ENCODE measurements around the gene HMGCS2. TPM values are rescaled to one million over a fixed set of nuclear protein-coding genes. Genes with fewer than 3 reads are reported as not detected.

The HMGCS2 gene
- total and polyA plus RNA-seq, 2 experiments from 2014 or later: not detected

DNA sequence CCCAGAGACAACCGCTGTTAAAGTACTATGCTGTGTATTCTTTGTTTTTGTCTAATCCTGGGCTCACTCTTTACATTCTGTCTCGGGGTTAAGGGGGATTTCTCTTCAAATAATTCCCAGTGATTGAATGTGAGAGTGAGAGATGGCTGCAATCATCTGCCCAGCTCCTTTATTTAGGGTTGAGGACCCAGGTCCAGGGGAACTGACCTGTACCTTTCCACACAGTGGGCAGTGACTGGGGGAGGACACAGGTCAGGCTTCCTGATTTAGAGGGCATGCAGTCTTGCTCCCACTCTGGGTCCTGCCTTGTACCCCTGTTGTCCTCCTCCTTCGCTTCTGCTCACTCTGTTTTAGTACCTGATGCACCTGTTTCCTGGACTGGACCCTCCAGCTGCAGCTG, 35.0 kb downstream of the HMGCS2 start:
- Histone ChIP-seq H2AFZ (no peak overlapping the region), H3K27me3 (replicated peaks; ENCODE audit: insufficient read depth) (no peaks in the 10 kb centered on the region), H3K4me1 (ENCODE audit: insufficient read depth) (no peaks in the 10 kb centered on the region), H3K27ac (no peak overlapping the region), H4K20me1 (ENCODE audit: insufficient read depth) (0 out of 2 replicates have a peak, but pooled peaks cover 3% of the 10 kb centered on the region), H3K9ac (no peak overlapping the region), H3K36me3 (ENCODE audit: low read depth) (peaks cover 49% of the 10 kb centered on the region), H3K4me2 (ENCODE audit: unreplicated experiment) (no peak overlapping the region), H3K9me2 (ENCODE audit: insufficient read depth) (no peaks in the 10 kb centered on the region), H3K79me2 (ENCODE audit: insufficient read depth) (no peaks in the 10 kb centered on the region), H3F3A (ENCODE audit: insufficient read depth) (no peaks in the 10 kb centered on the region), H3K4me3 (no peak overlapping the region), H3K9me3 (ENCODE audit: low read depth) (no peaks in the 10 kb centered on the region)
- DNase-seq: no peak
- in situ Hi-C loops (cut with MboI): no loop called here
- 96 to 98% methylated on average over 3 of the region's 3 CpGs for WGBS, 2 experiments (ENCODE audit: low coverage in 1 of 2, low lambda C conversion rate in 2 of 2, missing lambda C conversion rate in 2 of 2)
- TF ChIP-seq EZH2phosphoT487 (IDR thresholded peaks at IDR 0.05; ENCODE audit: insufficient read depth, low read depth): no peak
- no peak for TF ChIP-seq EZH2 (IDR thresholded peaks at IDR 0.05; ENCODE audit: insufficient read depth, poor library complexity, severe bottlenecking)

DNA sequence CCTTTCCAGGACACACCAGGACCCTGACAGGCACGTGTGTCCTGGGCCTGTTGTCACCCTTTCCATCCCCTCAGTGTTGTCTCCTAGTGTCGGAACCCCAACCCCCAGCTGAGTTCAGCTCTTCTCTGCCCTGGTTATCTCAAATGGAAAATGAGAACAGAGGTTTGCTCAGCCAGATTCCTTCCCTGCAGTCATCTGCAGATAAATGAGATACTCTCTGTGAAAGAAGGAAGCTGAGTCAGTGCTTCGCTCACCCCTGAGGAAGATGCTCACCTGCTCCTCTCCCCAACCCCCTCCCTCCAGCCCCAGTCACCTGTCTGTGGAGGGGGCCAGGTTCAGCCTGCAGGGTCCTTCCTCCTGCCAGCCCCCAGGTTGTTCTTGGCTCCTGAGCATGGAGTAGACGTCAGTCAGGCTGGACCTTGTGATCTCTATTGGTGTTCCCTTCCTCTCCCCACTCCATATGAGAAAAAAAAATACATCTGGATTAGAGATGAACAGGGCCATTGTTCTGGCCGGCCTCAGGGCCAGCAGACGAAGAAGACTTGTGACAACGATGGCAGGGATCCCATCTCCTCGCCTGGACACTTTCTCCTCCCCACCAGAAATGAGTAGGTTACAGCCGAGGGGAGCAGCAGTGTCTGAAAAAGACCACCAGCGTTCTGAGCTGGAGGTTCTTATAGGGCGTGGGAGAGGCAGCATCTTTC, 36.1 kb downstream of the HMGCS2 start:
- Histone ChIP-seq H3F3A (ENCODE audit: insufficient read depth) (no peaks in the 10 kb centered on the region), H3K4me2 (ENCODE audit: unreplicated experiment) (no peak overlapping the region), H3K36me3 (ENCODE audit: low read depth) (peaks cover 49% of the 10 kb centered on the region), H4K20me1 (ENCODE audit: insufficient read depth) (0 out of 2 replicates have a peak, but pooled peaks cover 3% of the 10 kb centered on the region), H3K9me3 (ENCODE audit: low read depth) (no peaks in the 10 kb centered on the region), H3K27me3 (replicated peaks; ENCODE audit: insufficient read depth) (no peaks in the 10 kb centered on the region), H3K27ac (no peak overlapping the region), H3K79me2 (ENCODE audit: insufficient read depth) (no peaks in the 10 kb centered on the region), H3K9me2 (ENCODE audit: insufficient read depth) (no peaks in the 10 kb centered on the region), H3K4me1 (ENCODE audit: insufficient read depth) (no peaks in the 10 kb centered on the region), H2AFZ (no peak overlapping the region), H3K4me3 (no peak overlapping the region), H3K9ac (no peak overlapping the region)
- WGBS, 2 experiments (ENCODE audit: low coverage in 1 of 2, low lambda C conversion rate in 2 of 2, missing lambda C conversion rate in 2 of 2): 82 to 85% methylated on average over 11 of the region's 11 CpGs
- in situ Hi-C loops (cut with MboI): no loop called here
- no peak for TF ChIP-seq EZH2phosphoT487 (IDR thresholded peaks at IDR 0.05; ENCODE audit: insufficient read depth, low read depth)
- no peak for TF ChIP-seq EZH2 (IDR thresholded peaks at IDR 0.05; ENCODE audit: insufficient read depth, poor library complexity, severe bottlenecking)
- no peak for DNase-seq

DNA sequence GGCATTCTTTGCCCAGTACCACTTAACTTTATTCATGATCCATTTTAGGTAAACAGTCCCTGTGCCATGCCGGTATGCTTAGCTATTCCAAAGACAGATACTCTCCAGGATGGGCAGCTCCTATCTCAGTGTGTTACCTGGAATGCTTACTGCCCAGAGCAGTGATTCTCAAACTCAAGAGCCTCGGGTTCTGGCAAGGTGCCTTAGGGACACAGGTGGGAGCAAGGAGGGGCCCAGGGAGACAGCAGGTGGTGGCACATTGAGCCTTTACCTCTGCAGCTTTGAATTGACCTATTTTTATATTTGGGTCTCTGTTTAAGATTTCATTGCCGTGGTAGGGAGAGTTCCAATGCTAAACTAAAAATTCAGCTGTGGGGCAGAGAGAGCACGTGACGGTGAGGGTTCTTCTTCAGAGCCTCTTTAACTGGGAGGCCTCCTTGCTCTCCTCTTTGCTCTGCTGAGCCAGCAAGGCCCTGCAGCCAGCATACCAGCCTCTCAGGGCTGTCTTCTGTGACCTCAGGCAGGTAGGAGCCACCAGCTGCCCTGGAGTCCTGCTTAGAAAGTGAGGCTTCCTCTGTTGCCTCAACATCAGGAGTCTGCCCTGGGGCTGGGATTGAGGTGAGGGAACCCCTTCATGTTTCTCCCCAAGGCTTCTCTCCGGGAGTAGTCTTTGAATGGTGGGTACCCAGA, 36.8 kb downstream of the HMGCS2 start:
- Histone ChIP-seq H3K4me3 (no peak overlapping the region), H3K4me1 (ENCODE audit: insufficient read depth) (no peaks in the 10 kb centered on the region), H3K27ac (no peak overlapping the region), H2AFZ (no peak overlapping the region), H3K79me2 (ENCODE audit: insufficient read depth) (no peaks in the 10 kb centered on the region), H3F3A (ENCODE audit: insufficient read depth) (no peaks in the 10 kb centered on the region), H3K4me2 (ENCODE audit: unreplicated experiment) (no peak overlapping the region), H3K9ac (no peak overlapping the region), H3K9me2 (ENCODE audit: insufficient read depth) (no peaks in the 10 kb centered on the region), H4K20me1 (ENCODE audit: insufficient read depth) (0 out of 2 replicates have a peak, but pooled peaks cover 3% of the 10 kb centered on the region), H3K36me3 (ENCODE audit: low read depth) (peaks cover 48% of the 10 kb centered on the region), H3K27me3 (replicated peaks; ENCODE audit: insufficient read depth) (no peaks in the 10 kb centered on the region), H3K9me3 (ENCODE audit: low read depth) (no peaks in the 10 kb centered on the region)
- TF ChIP-seq EZH2phosphoT487 (IDR thresholded peaks at IDR 0.05; ENCODE audit: insufficient read depth, low read depth) (no peak), EZH2 (IDR thresholded peaks at IDR 0.05; ENCODE audit: insufficient read depth, poor library complexity, severe bottlenecking) (no peak)
- in situ Hi-C loops (cut with MboI): no loop called here
- WGBS, 2 experiments (ENCODE audit: low coverage in 1 of 2, low lambda C conversion rate in 2 of 2, missing lambda C conversion rate in 2 of 2): 93 to 96% methylated on average over 6 of the region's 6 CpGs
- DNase-seq: no peak

DNA sequence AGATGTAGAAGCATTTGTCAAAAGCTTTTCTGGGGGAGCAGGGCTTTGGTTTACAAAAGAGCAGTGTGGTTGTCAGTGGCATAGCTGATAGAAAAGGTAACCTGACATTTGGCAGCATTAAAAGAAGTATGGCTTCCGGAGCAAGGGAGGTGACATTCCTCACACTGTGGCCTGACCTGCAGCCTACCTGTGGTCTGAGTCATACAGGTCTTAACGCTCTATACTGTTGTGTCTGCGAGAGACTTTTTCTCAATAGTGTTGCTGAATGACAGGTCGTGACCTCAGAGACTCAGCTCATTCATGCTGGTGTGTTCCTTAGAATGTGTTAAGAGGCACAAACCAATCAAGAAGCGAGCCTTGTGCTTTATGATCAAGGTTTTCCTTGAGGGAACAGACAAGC, 37.6 kb downstream of the HMGCS2 start:
- Histone ChIP-seq H3K36me3 (ENCODE audit: low read depth) (peaks cover 46% of the 10 kb centered on the region), H3K79me2 (ENCODE audit: insufficient read depth) (no peaks in the 10 kb centered on the region), H3F3A (ENCODE audit: insufficient read depth) (no peaks in the 10 kb centered on the region), H3K9ac (no peak overlapping the region), H3K4me2 (ENCODE audit: unreplicated experiment) (no peak overlapping the region), H3K4me1 (ENCODE audit: insufficient read depth) (no peaks in the 10 kb centered on the region), H3K27ac (no peak overlapping the region), H4K20me1 (ENCODE audit: insufficient read depth) (0 out of 2 replicates have a peak, but pooled peaks cover 3% of the 10 kb centered on the region), H3K9me3 (ENCODE audit: low read depth) (no peaks in the 10 kb centered on the region), H3K4me3 (no peak overlapping the region), H2AFZ (no peak overlapping the region), H3K9me2 (ENCODE audit: insufficient read depth) (no peaks in the 10 kb centered on the region), H3K27me3 (replicated peaks; ENCODE audit: insufficient read depth) (no peaks in the 10 kb centered on the region)
- WGBS, 2 experiments (ENCODE audit: low coverage in 1 of 2, low lambda C conversion rate in 2 of 2, missing lambda C conversion rate in 2 of 2): 85 to 89% methylated on average over 5 of the region's 5 CpGs
- in situ Hi-C loops (cut with MboI): no loop called here
- no peak for TF ChIP-seq EZH2 (IDR thresholded peaks at IDR 0.05; ENCODE audit: insufficient read depth, poor library complexity, severe bottlenecking)
- no peak for TF ChIP-seq EZH2phosphoT487 (IDR thresholded peaks at IDR 0.05; ENCODE audit: insufficient read depth, low read depth)
- DNase-seq: no peak
